K562 (cell line): ENCODE measurements around the gene MED16. TPM values are rescaled to one million over a fixed set of nuclear protein-coding genes. Genes with fewer than 3 reads are reported as not detected.

Source experiments
- CCAR2 ChIP-seq: fragments of 200-400 bp; formaldehyde crosslinking; IDR thresholded peaks from 2 replicates; pipeline ENCODE4 v1.6.1; 2017; ENCODE audit warnings: mild to moderate bottlenecking, low read depth, low read length
- FIP1L1 ChIP-seq: fragments of 200-400 bp; formaldehyde crosslinking; IDR thresholded peaks from 2 replicates; pipeline ENCODE4 v1.6.1; 2018; ENCODE audit warnings: mild to moderate bottlenecking, low read depth, low read length; ENCODE audit not compliant: poor library complexity, severe bottlenecking
- MAZ ChIP-seq, 2 experiments: fragments of 450-650 bp in 1 of 2; sonication (generic) in 1 of 2; formaldehyde crosslinking; IDR thresholded peaks in 1 of 2; conservative IDR thresholded peaks in 1 of 2; 2 replicates each; pipeline versions ENCODE4 v1.4.0 to v1.5.0; 2020; ENCODE audit warnings: mild to moderate bottlenecking in 1 of 2, missing genetic modification reagents in 1 of 2
- MYNN ChIP-seq, 2 experiments: sonication (generic); formaldehyde crosslinking in 1 of 2; IDR thresholded peaks; 2 replicates each; pipeline versions ENCODE4 v1.5.0 to v1.6.1; 2016 to 2020; ENCODE audit warnings: antibody characterized with exemption in 1 of 2, missing genetic modification reagents in 1 of 2
- PCBP1 ChIP-seq: fragments of 200-400 bp; formaldehyde crosslinking; IDR thresholded peaks from 2 replicates; pipeline ENCODE4 v1.6.1; 2018; ENCODE audit warnings: mild to moderate bottlenecking, low read depth, low read length; ENCODE audit not compliant: poor library complexity, severe bottlenecking
- POLR2G ChIP-seq: fragments of 200-400 bp; formaldehyde crosslinking; IDR thresholded peaks from 2 replicates; pipeline ENCODE4 v1.6.1; 2017; ENCODE audit warnings: low read depth, mild to moderate bottlenecking, antibody characterized with exemption, low read length, moderate library complexity
- SPI1 ChIP-seq: IDR thresholded peaks from 2 replicates; pipeline ENCODE4 v1.6.1; 2011; ENCODE audit warnings: low read depth, low read length, control low read depth, borderline replicate concordance
- SUPT5H ChIP-seq: fragments of 450-650 bp; IDR thresholded peaks from 2 replicates; pipeline ENCODE4 v1.6.1; 2016
- ZFX ChIP-seq: sonication (generic); formaldehyde crosslinking; IDR thresholded peaks from 2 replicates; pipeline ENCODE4 v1.8.0; 2022; ENCODE audit warnings: mild to moderate bottlenecking, missing genetic modification reagents, moderate library complexity
- polyA plus RNA-seq, 8 experiments: library from polyadenylated mRNA; depleted of rRNA in 4 of 8; stranded (reverse) in 5 of 8; unstranded in 3 of 8; fragments of >200 nt; fragmentation: Nextera tagmentation in 2 of 8; fragmentation: Illumina TruSeq in 1 of 8; extraction: Ambion mirVana in 2 of 8; extraction: Trizol in 1 of 8; gene quantifications; 2 replicates each; pipeline versions ENCODE4 v1.2.1 to v1.2.3, GENCODE V29; 2011 to 2014; ENCODE audit warnings: inconsistent platforms in 1 of 8, missing spikeins in 1 of 8
- total RNA-seq, 7 experiments: library from RNA; depleted of rRNA in 6 of 7; stranded (reverse); fragments of >200 nt in 6 of 7; fragmentation: Illumina TruSeq in 2 of 7; extraction: Trizol in 2 of 7; gene quantifications; 2 replicates each; pipeline versions ENCODE4 v1.2.1 to v1.2.3, GENCODE V29; 2011 to 2021; ENCODE audit warnings: low replicate concordance in 1 of 7
- TF ChIP-seq, protein P1 (sequence below): sonication (generic); formaldehyde crosslinking; IDR thresholded peaks from 2 replicates; pipeline ENCODE4 v1.8.0; 2023; ENCODE audit warnings: missing genetic modification reagents, mild to moderate bottlenecking, borderline replicate concordance
- TF ChIP-seq, protein P2 (sequence below): fragments of 450-650 bp; IDR thresholded peaks from 2 replicates; pipeline ENCODE4 v1.7.0; 2016; ENCODE audit warnings: borderline replicate concordance
- TF ChIP-seq, protein P3 (sequence below), 2 experiments: fragments of 450-650 bp; IDR thresholded peaks; 2 replicates each; pipeline ENCODE4 v1.6.1; 2016
- TF ChIP-seq, protein P4 (sequence below): sonication (generic); formaldehyde crosslinking; IDR thresholded peaks from 2 replicates; pipeline ENCODE4 v1.8.0; 2022; ENCODE audit warnings: mild to moderate bottlenecking, missing genetic modification reagents
- TF ChIP-seq, protein P5 (sequence below): sonication (generic); formaldehyde crosslinking; IDR thresholded peaks from 2 replicates; pipeline ENCODE4 v1.8.0; 2023; ENCODE audit warnings: mild to moderate bottlenecking, missing genetic modification reagents

MED16 gene
- total and polyA plus RNA-seq, 9 of the 15 experiments (the other 6 are each of a cell fraction or from before 2014, with no cell fraction given), result 0.89 to 59.9 (median 8.6) TPM

DNA sequence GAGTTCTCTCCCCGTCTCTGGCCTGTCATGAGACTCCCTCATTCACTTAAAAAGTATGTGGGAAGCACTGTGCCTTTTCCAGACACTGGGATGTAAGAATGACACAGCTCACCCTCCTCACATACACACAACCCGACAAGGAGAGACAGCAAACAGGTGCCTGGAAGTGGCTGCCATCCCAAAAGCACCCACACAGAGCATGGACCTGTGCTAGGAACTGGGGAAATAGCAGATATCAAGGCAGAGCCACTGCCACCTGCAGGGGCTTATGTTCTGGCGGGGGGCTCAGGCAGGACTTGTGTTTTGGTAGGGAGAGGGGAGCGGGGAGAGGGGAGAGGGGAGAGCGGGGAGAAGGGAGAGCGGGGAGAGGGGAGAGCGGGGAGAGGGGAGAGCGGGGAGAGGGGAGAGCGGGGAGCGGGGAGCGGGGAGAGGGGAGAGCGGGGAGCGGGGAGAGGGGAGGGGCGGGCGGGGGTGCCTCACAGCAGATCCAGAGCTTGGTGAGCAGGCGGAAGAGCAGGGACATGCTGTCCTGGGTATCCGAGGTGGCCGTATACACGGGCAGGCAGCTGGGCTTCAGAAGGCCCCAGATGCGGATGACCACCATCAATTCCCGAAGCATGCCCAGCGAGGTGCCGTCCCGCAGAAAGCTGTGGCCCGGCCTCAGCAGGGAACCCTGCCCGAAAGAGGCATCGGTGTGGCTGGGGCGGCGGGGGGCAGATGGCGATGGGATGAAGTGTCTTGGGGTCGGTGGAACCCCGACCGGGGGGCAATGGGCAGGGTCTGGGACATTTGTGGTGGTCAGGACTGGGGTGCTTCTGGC, 21.3 kb downstream of the MED16 start (continued):
- TF ChIP-seq, protein P1, sequence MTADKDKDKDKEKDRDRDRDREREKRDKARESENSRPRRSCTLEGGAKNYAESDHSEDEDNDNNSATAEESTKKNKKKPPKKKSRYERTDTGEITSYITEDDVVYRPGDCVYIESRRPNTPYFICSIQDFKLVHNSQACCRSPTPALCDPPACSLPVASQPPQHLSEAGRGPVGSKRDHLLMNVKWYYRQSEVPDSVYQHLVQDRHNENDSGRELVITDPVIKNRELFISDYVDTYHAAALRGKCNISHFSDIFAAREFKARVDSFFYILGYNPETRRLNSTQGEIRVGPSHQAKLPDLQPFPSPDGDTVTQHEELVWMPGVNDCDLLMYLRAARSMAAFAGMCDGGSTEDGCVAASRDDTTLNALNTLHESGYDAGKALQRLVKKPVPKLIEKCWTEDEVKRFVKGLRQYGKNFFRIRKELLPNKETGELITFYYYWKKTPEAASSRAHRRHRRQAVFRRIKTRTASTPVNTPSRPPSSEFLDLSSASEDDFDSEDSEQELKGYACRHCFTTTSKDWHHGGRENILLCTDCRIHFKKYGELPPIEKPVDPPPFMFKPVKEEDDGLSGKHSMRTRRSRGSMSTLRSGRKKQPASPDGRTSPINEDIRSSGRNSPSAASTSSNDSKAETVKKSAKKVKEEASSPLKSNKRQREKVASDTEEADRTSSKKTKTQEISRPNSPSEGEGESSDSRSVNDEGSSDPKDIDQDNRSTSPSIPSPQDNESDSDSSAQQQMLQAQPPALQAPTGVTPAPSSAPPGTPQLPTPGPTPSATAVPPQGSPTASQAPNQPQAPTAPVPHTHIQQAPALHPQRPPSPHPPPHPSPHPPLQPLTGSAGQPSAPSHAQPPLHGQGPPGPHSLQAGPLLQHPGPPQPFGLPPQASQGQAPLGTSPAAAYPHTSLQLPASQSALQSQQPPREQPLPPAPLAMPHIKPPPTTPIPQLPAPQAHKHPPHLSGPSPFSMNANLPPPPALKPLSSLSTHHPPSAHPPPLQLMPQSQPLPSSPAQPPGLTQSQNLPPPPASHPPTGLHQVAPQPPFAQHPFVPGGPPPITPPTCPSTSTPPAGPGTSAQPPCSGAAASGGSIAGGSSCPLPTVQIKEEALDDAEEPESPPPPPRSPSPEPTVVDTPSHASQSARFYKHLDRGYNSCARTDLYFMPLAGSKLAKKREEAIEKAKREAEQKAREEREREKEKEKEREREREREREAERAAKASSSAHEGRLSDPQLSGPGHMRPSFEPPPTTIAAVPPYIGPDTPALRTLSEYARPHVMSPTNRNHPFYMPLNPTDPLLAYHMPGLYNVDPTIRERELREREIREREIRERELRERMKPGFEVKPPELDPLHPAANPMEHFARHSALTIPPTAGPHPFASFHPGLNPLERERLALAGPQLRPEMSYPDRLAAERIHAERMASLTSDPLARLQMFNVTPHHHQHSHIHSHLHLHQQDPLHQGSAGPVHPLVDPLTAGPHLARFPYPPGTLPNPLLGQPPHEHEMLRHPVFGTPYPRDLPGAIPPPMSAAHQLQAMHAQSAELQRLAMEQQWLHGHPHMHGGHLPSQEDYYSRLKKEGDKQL (CRISPR knock-in tag), result no peak
- TF ChIP-seq ZFX (peak; percentile 14; the same call in 1 of the 2 replicates), POLR2G (peak; percentile 72; the same call in 1 of the 2 replicates), MAZ (CRISPR knock-in tag; conservative IDR thresholded peaks at IDR 0.05 in 1 of 2, IDR thresholded peaks at IDR 0.05 in 1 of 2) (peak in 1 of 2 experiments; percentile 44; a peak in 2 of 4 replicates), SUPT5H (peak; percentile 23; the same call in 1 of the 2 replicates), CCAR2 (no peak), SPI1 (no peak), PCBP1 (peak; percentile 65), MYNN (IDR thresholded peaks at IDR 0.05) (peak; percentile 98), MYNN (CRISPR knock-in tag; IDR thresholded peaks at IDR 0.05) (peak; percentile 54; the same call in 1 of the 2 replicates), FIP1L1 (peak; percentile 80)
- TF ChIP-seq, protein P2, sequence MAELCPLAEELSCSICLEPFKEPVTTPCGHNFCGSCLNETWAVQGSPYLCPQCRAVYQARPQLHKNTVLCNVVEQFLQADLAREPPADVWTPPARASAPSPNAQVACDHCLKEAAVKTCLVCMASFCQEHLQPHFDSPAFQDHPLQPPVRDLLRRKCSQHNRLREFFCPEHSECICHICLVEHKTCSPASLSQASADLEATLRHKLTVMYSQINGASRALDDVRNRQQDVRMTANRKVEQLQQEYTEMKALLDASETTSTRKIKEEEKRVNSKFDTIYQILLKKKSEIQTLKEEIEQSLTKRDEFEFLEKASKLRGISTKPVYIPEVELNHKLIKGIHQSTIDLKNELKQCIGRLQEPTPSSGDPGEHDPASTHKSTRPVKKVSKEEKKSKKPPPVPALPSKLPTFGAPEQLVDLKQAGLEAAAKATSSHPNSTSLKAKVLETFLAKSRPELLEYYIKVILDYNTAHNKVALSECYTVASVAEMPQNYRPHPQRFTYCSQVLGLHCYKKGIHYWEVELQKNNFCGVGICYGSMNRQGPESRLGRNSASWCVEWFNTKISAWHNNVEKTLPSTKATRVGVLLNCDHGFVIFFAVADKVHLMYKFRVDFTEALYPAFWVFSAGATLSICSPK, result no peak
- TF ChIP-seq, protein P3, sequence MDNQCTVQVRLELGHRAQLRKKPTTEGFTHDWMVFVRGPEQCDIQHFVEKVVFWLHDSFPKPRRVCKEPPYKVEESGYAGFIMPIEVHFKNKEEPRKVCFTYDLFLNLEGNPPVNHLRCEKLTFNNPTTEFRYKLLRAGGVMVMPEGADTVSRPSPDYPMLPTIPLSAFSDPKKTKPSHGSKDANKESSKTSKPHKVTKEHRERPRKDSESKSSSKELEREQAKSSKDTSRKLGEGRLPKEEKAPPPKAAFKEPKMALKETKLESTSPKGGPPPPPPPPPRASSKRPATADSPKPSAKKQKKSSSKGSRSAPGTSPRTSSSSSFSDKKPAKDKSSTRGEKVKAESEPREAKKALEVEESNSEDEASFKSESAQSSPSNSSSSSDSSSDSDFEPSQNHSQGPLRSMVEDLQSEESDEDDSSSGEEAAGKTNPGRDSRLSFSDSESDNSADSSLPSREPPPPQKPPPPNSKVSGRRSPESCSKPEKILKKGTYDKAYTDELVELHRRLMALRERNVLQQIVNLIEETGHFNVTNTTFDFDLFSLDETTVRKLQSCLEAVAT (IDR thresholded peaks at IDR 0.05), result 0 out of 4 replicates have a peak, but pooled peaks of 1 of the 2 experiments have one; percentile 23
- TF ChIP-seq, protein P4, sequence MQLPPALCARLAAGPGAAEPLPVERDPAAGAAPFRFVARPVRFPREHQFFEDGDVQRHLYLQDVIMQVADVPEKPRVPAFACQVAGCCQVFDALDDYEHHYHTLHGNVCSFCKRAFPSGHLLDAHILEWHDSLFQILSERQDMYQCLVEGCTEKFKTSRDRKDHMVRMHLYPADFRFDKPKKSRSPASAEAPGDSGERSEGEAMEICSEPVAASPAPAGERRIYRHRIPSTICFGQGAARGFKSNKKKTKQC (CRISPR knock-in tag), result peak; percentile 21; the same call in 1 of the 2 replicates
- TF ChIP-seq, protein P5, sequence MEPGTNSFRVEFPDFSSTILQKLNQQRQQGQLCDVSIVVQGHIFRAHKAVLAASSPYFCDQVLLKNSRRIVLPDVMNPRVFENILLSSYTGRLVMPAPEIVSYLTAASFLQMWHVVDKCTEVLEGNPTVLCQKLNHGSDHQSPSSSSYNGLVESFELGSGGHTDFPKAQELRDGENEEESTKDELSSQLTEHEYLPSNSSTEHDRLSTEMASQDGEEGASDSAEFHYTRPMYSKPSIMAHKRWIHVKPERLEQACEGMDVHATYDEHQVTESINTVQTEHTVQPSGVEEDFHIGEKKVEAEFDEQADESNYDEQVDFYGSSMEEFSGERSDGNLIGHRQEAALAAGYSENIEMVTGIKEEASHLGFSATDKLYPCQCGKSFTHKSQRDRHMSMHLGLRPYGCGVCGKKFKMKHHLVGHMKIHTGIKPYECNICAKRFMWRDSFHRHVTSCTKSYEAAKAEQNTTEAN, result no peak
